Transverse colon (tissue), 4 donors: ENCODE data around the gene OXCT1. TPM values are rescaled to one million over a fixed set of nuclear protein-coding genes. Genes with fewer than 3 reads are reported as not detected.
"Not testable (repeated sequence)": the region's sequence is repeated elsewhere in the genome, so short reads cannot be mapped to it uniquely, and the experiment has no call there.

ENCODE experiments used
- DNase-seq: peaks from one replicate; pipeline ENCODE4 v3.0.0-alpha.2; 2019
- H3K27ac ChIP-seq, 4 donors: fragments of 200-600 bp; sonication (generic); 2 replicates each; pipeline ENCODE4 v1.5.1; 2016 to 2018; ENCODE audit warnings: inconsistent platforms in 4 of 4
- H3K27me3 ChIP-seq: fragments of 200-600 bp; sonication (generic); 2 replicates; pipeline ENCODE4 v1.5.1; 2017; ENCODE audit warnings: inconsistent platforms
- H3K36me3 ChIP-seq, 4 donors: fragments of 200-600 bp; sonication (generic); 2 replicates each; pipeline ENCODE4 v1.5.1; 2017 to 2019; ENCODE audit warnings: inconsistent platforms in 4 of 4
- H3K4me1 ChIP-seq, 4 donors: fragments of 200-600 bp; sonication (generic); 2 replicates each; pipeline ENCODE4 v1.5.1; 2017 to 2020; ENCODE audit warnings: inconsistent platforms in 4 of 4
- H3K4me3 ChIP-seq, 4 donors: fragments of 200-600 bp; sonication (generic); 1 replicate in 1 of 4; 2 replicates in 3 of 4; pipeline versions ENCODE4 v1.5.1 to v1.6.1; 2017 to 2019; ENCODE audit warnings: inconsistent platforms in 4 of 4
- H3K9me3 ChIP-seq, 2 donors: fragments of 200-600 bp; sonication (generic); 2 replicates each; pipeline ENCODE4 v1.5.1; 2017 to 2019; ENCODE audit warnings: inconsistent platforms in 2 of 2
- EP300 ChIP-seq: sonication (generic); formaldehyde crosslinking; IDR thresholded peaks from one replicate; pipeline ENCODE4 v1.6.1; 2017; ENCODE audit warnings: antibody characterized with exemption, low read depth
- POLR2A ChIP-seq: fragments of 450-650 bp; IDR thresholded peaks from one replicate; pipeline ENCODE4 v1.6.1; 2016; ENCODE audit warnings: antibody characterized with exemption, mild to moderate bottlenecking, moderate library complexity
- POLR2AphosphoS5 ChIP-seq, 3 donors: sonication (generic); formaldehyde crosslinking; IDR thresholded peaks; one replicate each; pipeline ENCODE4 v1.6.1; 2016; ENCODE audit warnings: antibody characterized with exemption in 3 of 3
- WGBS, 2 donors: methylation state at CpG; one replicate each; pipeline ENCODE4 v1.1.5; 2018; ENCODE audit warnings: low coverage in 1 of 2; 5-methylcytosine and 5-hydroxymethylcytosine counted together
- in situ Hi-C, 4 donors: fragments of 200-750 bp; cut with MboI; loops; one replicate each; pipeline versions ENCODE4 v1.15.0 to v1.15.1; 2017; ENCODE audit warnings: low sequenced_read_pairs in 3 of 4, low pct_ligation_motif_present in 1 of 4, low pct_unique_long_range_greater_than_20kb in 1 of 4
- intact Hi-C: fragments of 100-400 bp; cut with DNase I; formaldehyde crosslinking; loops from one replicate; pipeline ENCODE4 v1.15.1; 2023; ENCODE audit warnings: low total_unique reads
- total RNA-seq, 4 donors: library from RNA; depleted of rRNA; stranded (reverse); fragments of >200 nt; gene quantifications; one replicate each; pipeline ENCODE4 v1.1.0, GENCODE V29; 2016
- TF ChIP-seq, protein P1 (sequence below), 5 experiments: fragments of 200-600 bp in 3 of 5; fragments of 450-650 bp in 2 of 5; sonication (generic) in 3 of 5; IDR thresholded peaks; 1 replicate in 2 of 5; 2 replicates in 3 of 5; pipeline ENCODE4 v1.5.1; 2016 to 2017; ENCODE audit warnings: antibody characterized with exemption in 5 of 5, inconsistent platforms in 3 of 5, mild to moderate bottlenecking in 2 of 5, moderate library complexity in 1 of 5

OXCT1 gene
- total RNA-seq, 4 donors from 2014 or later: 7.4 to 12.7 (median 8.4) TPM

DNA sequence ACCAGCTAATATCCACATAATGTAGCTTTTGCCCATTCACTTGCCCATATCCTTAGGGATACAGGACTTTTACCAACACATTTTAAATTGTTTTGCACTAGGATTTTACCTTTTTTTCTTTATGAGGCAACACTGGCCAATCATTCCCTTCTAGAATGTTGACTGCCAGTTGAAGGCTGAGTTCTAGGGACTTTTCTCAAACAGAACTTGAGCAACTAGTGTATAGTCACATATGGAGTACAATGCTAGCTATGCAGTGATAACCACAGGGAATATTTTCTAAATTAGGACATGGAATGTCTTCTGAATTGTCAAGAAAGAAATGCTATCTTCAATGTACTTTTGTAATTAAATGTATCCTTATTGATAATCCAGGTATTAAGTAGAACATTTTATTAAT, 133.6 kb downstream of the OXCT1 start:
- Histone ChIP-seq H3K27ac (no peak overlapping the region), H3K27me3 (no peaks in the 10 kb centered on the region), H3K4me3 (no peak overlapping the region), H3K36me3 (peaks cover 0 to 12% (median 0%) of the 10 kb centered on the region in 4 donors), H3K9me3 (no peaks in the 10 kb centered on the region), H3K4me1 (no peaks in the 10 kb centered on the region)
- in situ Hi-C loops (no loop called here), intact Hi-C loops (no loop called here)
- no peak for TF ChIP-seq POLR2AphosphoS5 (IDR thresholded peaks at IDR 0.05)
- no peak for DNase-seq

DNA sequence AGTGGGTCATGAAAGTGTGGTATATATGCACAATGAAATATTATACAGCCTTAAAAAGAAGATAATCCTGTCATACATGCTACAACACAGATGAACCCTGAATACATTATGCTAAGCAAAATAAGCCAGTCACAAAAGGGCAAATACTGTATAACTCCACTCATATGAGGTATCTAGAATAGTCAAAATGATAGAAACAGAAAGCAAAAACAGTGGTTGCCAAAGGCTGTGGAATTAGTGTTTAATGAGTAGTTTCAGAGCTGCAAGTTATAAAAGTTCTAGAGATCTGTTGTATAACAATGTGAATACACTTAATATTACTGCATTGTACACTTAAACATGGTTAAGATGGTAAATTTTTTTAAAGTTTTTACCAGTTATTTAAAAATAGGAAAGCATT, 135.0 kb downstream of the OXCT1 start:
- in situ Hi-C loops: no loop called here
- no peak for DNase-seq

DNA sequence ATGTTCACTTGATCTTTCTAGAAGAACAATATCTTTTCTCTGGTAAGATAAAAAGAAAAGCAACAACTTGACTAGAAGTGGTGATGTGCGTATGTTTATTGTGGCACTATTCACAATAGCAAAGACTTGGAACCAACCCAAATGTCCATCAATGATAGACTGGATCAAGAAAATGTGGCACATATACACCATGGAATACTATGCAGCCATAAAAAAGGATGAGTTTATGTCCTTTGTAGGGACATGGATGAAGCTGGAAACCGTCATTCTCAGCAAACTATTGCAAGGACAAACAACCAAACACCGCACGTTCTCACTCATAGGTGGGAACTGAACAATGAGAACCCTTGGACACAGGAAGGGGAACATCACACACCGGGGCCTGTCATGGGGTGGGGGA, 140.8 kb downstream of the OXCT1 start:
- in situ Hi-C loops: not testable (repeated sequence)

More for the DNA sequence above, 135.0 kb downstream of the OXCT1 start:
- intact Hi-C loops: no loop called here
- no peaks in the 10 kb centered on the region for H3K4me1 ChIP-seq
- no peak overlapping the region for H3K4me3 ChIP-seq
- no peak overlapping the region for H3K27ac ChIP-seq
- no peaks in the 10 kb centered on the region for H3K27me3 ChIP-seq
- peaks cover 0 to 12% (median 0%) of the 10 kb centered on the region in 4 donors for H3K36me3 ChIP-seq
- no peaks in the 10 kb centered on the region for H3K9me3 ChIP-seq
- no peak for TF ChIP-seq EP300
- TF ChIP-seq POLR2A: no peak
- TF ChIP-seq, protein P1, sequence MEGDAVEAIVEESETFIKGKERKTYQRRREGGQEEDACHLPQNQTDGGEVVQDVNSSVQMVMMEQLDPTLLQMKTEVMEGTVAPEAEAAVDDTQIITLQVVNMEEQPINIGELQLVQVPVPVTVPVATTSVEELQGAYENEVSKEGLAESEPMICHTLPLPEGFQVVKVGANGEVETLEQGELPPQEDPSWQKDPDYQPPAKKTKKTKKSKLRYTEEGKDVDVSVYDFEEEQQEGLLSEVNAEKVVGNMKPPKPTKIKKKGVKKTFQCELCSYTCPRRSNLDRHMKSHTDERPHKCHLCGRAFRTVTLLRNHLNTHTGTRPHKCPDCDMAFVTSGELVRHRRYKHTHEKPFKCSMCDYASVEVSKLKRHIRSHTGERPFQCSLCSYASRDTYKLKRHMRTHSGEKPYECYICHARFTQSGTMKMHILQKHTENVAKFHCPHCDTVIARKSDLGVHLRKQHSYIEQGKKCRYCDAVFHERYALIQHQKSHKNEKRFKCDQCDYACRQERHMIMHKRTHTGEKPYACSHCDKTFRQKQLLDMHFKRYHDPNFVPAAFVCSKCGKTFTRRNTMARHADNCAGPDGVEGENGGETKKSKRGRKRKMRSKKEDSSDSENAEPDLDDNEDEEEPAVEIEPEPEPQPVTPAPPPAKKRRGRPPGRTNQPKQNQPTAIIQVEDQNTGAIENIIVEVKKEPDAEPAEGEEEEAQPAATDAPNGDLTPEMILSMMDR (IDR thresholded peaks at IDR 0.05): no peak
- no peak for TF ChIP-seq POLR2AphosphoS5 (IDR thresholded peaks at IDR 0.05)

DNA sequence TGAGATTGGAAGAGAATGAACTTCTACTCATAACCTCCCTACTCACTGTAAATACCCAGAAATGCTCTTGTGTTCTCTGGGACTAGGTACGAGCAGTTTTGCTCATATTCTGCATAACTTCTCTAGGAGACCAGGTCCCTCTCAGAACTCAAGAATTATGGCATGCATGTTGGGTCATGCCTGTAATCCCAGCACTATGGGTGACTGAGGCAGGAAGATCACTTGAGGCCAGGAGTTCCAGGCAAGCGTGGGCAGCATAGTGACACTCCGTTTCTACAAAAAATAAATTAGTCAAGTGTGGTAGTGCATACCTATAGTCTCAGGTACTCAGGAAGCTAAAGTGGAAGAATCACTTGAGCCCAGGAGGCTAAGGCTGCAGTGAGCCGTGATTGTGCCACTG, 141.9 kb downstream of the OXCT1 start:
- intact Hi-C loops (no loop called here), in situ Hi-C loops (no loop called here)
- no peaks in the 10 kb centered on the region for H3K9me3 ChIP-seq
- TF ChIP-seq POLR2AphosphoS5 (IDR thresholded peaks at IDR 0.05): no peak
- TF ChIP-seq POLR2A: no peak
- no peak for TF ChIP-seq EP300
- 92% methylated on average over 2 to 4 of the region's 4 CpGs for WGBS, 2 donors
- H3K4me3 ChIP-seq: no peak overlapping the region
- no peaks in the 10 kb centered on the region for H3K4me1 ChIP-seq
- H3K27ac ChIP-seq: no peak overlapping the region
- no peaks in the 10 kb centered on the region for H3K27me3 ChIP-seq
- no peak for DNase-seq
- H3K36me3 ChIP-seq: no peaks in the 10 kb centered on the region

More for the DNA sequence above, 140.8 kb downstream of the OXCT1 start:
- H3K36me3 ChIP-seq, H3K27me3 ChIP-seq, H3K9me3 ChIP-seq, H3K4me3 ChIP-seq, intact Hi-C loops, H3K27ac ChIP-seq, DNase-seq, H3K4me1 ChIP-seq: not testable (repeated sequence)
- 97 to 99% methylated on average over 5 of the region's 5 CpGs for WGBS, 2 donors

DNA sequence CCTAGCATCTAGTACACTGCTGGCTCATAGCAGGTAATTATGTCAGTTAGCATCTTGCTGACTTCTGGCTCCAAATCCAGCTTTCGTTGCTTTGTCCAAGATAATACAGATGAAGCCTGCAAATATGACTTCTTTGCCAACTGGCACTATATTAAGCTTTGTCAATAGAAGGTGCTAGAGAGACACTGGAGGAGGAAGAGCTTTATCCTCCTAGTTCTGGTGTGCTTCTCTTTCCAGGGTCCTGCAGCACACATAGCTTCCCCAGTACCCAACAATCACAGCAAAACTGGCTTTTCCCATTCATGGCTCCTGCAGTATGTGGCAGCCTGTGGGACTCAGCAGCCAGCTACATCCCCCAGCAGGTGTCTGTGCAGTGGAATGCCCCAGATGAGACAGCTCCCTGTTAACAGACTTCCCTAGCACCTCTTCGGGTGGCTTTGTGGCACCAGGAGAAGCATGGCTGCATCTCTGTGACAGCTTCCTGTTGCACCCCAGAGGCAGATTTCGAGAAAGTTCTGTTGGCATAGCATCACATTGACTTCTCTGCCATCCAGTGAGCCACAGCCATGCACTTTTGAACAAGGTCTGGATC, 147.8 kb downstream of the OXCT1 start:
- no peaks in the 10 kb centered on the region for H3K36me3 ChIP-seq
- in situ Hi-C loops (loop anchor here in 1 of 4 donors (25.0 kb wide), 1 partner anchor 115 kb away; no protein-coding TSS in a partner anchor), intact Hi-C loops (no loop called here)
- TF ChIP-seq, protein P1 (IDR thresholded peaks at IDR 0.05): no peak
- TF ChIP-seq EP300 (no peak), POLR2A (no peak), POLR2AphosphoS5 (IDR thresholded peaks at IDR 0.05) (no peak)
- WGBS, 2 donors: 29 to 75% methylated on average over 1 to 3 of the region's 3 CpGs
- peaks cover 0 to 7% (median 2%) of the 10 kb centered on the region in 4 donors for H3K4me1 ChIP-seq
- no peaks in the 10 kb centered on the region for H3K9me3 ChIP-seq
- no peak overlapping the region for H3K27ac ChIP-seq
- no peak overlapping the region for H3K4me3 ChIP-seq
- no peak for DNase-seq
- H3K27me3 ChIP-seq: no peaks in the 10 kb centered on the region

DNA sequence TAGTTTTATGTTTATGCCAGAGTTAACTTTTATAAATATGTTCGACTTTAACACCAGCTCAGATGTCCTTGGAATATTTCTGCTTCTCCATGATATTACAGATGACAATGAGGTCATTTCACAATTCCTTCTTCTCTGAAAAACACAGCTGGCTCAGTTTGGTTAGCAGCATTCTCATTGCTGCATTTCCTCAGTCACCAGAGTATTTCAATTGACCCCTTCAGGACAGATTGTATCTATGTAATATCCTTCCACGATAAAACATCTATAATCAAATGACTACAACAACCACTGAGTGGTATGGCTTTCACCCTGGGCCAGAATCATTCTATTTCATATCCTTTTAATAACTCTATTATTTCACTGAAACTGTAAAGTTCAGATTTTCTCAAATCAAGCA, 148.7 kb downstream of the OXCT1 start:
- Histone ChIP-seq H3K4me1 (peaks cover 0 to 7% (median 2%) of the 10 kb centered on the region in 4 donors), H3K4me3 (no peak overlapping the region), H3K27me3 (no peaks in the 10 kb centered on the region), H3K9me3 (no peaks in the 10 kb centered on the region), H3K27ac (no peak overlapping the region), H3K36me3 (no peaks in the 10 kb centered on the region)
- WGBS, 2 donors: 80 to 81% methylated on average over 2 of the region's 2 CpGs
- intact Hi-C loops (no loop called here), in situ Hi-C loops (loop anchor here in 1 of 4 donors (25.0 kb wide), 1 partner anchor 116 kb away; no protein-coding TSS in a partner anchor)
- DNase-seq: no peak
- TF ChIP-seq, protein P1 (IDR thresholded peaks at IDR 0.05): no peak
- TF ChIP-seq POLR2AphosphoS5 (IDR thresholded peaks at IDR 0.05): no peak
- TF ChIP-seq EP300: no peak
- TF ChIP-seq POLR2A: no peak
